Sigmoid colon (tissue), 4 donors: Measurements from ENCODE around the gene TEAD2.

Experiments used
- EP300 ChIP-seq, 4 donors: sonication (generic); formaldehyde crosslinking; IDR thresholded peaks; one replicate each; pipeline ENCODE4 v1.6.1; 2017; ENCODE audit warnings: antibody characterized with exemption in 4 of 4
- POLR2A ChIP-seq, 2 donors: fragments of 450-650 bp; IDR thresholded peaks; one replicate each; pipeline ENCODE4 v1.6.1; 2016; ENCODE audit warnings: antibody characterized with exemption in 2 of 2, mild to moderate bottlenecking in 2 of 2, moderate library complexity in 2 of 2
- POLR2AphosphoS5 ChIP-seq, 4 donors: sonication (generic); formaldehyde crosslinking; IDR thresholded peaks; one replicate each; pipeline ENCODE4 v1.6.1; 2017; ENCODE audit warnings: antibody characterized with exemption in 4 of 4
- TF ChIP-seq, protein P1 (sequence below), 4 experiments: fragments of 450-650 bp in 3 of 4; fragments of 200-600 bp in 1 of 4; IDR thresholded peaks; one replicate each; pipeline ENCODE4 v1.5.1; 2016 to 2019; ENCODE audit warnings: antibody characterized with exemption in 4 of 4, mild to moderate bottlenecking in 3 of 4, moderate library complexity in 2 of 4

DNA sequence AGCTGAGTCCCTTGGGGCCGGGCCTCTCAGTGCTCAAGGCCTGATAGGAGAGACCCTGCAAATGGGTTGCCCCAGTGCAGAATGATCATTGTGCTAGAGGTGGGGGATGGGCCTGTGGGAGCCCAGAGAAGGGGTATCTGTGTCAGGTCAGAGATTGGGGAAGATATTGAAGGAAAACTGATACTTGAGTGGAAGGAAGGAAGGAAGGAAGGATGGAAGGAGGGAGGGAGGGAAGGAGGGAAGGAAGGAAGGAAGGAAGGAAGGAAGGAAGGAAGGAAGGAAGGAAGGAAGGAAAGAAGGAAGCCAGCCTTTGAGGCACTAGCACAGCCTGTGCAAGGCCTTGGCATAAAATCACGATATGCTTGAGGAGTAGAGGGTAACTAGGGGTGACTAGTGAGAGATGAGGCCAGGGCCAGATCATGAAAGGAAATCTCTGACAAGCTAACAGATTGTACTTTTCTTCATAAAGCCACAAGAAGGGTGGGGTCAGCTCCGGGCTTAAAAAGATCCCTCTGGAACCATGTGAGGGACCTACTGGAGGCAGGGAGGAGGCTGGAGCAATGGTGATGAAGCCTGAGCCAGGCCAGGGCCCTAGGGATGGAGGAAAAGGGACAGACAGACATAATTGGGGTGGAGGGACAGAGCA, 49.6 kb upstream of the TEAD2 start:
- TF ChIP-seq, protein P1, sequence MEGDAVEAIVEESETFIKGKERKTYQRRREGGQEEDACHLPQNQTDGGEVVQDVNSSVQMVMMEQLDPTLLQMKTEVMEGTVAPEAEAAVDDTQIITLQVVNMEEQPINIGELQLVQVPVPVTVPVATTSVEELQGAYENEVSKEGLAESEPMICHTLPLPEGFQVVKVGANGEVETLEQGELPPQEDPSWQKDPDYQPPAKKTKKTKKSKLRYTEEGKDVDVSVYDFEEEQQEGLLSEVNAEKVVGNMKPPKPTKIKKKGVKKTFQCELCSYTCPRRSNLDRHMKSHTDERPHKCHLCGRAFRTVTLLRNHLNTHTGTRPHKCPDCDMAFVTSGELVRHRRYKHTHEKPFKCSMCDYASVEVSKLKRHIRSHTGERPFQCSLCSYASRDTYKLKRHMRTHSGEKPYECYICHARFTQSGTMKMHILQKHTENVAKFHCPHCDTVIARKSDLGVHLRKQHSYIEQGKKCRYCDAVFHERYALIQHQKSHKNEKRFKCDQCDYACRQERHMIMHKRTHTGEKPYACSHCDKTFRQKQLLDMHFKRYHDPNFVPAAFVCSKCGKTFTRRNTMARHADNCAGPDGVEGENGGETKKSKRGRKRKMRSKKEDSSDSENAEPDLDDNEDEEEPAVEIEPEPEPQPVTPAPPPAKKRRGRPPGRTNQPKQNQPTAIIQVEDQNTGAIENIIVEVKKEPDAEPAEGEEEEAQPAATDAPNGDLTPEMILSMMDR (IDR thresholded peaks at IDR 0.05): no peak
- TF ChIP-seq POLR2AphosphoS5 (IDR thresholded peaks at IDR 0.05) (no peak), EP300 (IDR thresholded peaks at IDR 0.05) (no peak), POLR2A (IDR thresholded peaks at IDR 0.05) (no peak)
